COLO668 (cell line): Measurements from ENCODE around the gene CSNK1A1.
"Not testable (repeated sequence)": the region's sequence is repeated elsewhere in the genome, so short reads cannot be mapped to it uniquely, and the experiment has no call there.

Experiments used
- DNase-seq: peaks from one replicate; lab custom pipeline; 2025; ENCODE audit not compliant: unreplicated experiment; lab: John Stamatoyannopoulos, UW

CSNK1A1 gene

DNA sequence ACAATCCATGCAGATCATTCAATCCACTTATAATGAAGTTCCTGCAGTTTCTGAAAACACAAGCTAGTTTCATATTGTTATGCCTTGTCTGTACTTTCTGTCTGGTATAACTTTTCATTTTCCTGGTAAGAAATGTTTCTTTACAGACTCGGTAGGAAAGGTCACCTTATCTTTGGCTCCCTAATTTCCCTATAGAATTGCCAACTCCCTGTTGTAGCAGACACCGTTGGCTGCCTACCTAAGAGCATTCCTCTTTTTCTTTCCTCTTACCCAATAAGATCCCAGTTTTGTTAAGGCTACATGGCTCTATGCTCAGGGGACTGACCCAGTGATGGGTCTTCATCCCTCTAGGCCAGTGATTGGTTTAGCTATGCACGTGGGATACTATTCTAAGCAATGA, 23.9 kb upstream of the CSNK1A1 start:
- no peak for DNase-seq

DNA sequence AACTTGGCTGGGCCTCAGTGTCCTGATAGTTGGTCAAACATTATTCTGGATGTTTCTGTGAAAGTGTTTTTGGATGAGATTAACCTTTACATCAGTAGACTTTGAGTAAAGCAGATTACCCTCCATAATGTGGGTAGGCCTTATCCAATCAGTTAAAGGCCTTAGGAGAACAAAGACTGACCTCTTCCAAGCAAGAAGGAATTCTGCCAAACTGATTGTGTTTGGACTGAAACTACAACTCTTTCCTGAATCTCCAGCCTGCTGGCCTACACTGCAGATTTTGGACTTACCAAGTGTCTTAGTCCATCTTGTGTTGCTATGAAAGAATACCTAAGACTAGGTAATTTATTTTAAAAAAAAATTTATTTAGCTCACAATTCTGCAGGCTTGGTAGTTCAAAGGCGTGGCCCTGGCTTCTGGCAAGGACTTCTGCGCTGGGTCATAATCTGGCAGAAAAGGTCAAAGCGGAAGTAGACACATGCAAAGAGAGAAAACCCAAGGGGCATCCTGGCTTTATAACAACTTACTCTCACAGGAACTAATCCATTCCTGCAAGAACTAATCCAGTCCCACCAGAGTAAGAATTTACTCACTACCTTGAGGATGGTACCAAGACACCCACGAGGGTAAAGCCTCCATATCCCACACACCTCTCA, 21.5 kb upstream of the CSNK1A1 start:
- no peak for DNase-seq

DNA sequence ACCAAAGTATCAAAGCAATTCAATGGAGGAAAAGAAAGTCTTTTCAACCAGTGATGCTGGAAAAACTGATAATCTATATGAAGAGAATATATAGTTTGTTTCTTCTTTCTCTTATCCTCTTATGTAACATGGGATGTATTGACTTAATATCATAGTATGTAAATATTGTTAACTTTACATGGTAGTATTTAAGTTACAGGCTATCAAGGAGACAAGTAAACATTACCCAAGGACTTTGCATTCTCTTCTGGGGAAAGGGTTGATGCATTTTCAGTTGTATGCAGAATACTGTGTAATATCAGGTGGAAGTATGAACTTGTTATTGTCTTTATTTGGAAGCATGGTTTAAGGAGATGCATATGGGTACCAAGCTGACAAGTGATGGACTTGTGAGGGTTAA, 20.9 kb upstream of the CSNK1A1 start:
- DNase-seq = no peak

DNA sequence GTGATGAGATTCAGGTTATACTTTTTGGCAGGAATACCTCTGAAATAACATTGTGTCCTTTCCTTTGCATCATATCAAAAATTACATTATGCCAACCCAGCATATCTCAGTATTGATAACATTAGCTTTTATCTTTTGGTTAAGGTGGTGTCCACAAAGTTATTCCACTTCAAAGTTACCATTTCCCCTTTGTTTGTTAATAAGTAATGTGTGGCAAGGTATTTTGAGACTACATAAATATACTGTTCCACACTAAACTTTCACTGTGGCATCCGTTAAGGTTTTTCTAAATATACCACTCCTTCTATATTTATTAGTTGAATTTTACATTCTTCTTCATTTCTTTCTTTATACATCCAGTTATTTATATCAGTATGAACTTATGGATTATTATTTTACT, 16.0 kb upstream of the CSNK1A1 start:
- no peak for DNase-seq

DNA sequence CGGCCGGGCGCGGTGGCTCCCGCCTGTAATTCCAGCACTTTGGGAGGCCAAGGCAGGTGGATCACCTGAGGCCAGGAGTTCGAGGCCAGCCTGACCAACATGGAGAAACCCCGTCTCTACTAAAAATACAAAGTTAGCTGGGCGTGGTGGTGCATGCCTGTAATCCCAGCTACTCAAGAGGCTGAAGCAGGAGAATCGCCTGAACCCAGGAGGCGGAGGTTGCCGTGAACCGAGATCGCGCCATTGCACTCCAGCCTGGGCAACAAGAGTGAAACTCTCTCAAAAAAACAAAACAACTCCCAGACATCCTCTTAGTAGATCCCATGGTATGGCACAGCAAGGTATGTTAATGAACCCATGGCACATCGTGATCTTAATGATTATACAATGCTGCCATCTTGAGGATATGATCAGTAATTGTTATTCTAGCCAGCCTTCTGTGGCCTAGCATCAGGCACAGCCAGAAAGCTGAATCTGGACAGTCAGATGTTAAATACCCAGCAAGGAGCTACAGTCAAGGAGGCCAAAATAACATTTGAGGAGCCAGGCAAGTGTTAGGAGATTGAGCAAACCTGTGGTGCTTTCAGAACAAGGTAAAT, 13.4 kb upstream of the CSNK1A1 start:
- DNase-seq = peak; percentile 5

DNA sequence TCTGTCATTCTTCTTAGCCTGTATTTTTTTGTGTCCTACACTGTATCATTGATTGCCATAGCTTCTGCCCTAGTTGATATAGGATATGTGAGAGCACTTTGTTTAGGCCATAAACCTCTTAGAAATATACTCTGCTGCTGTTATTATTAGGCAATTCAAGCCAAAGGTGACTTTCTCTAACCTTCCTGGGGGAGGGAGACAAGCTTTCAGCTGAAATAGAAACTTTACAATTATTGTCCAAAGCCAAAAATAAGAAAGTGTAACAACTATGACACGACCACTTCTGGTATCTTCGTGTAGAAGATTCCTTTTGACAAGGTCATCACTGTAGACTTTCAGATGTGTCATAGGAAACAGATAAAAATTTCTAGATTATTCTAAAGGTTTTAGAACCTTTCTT, 12.2 kb upstream of the CSNK1A1 start:
- DNase-seq = no peak

DNA sequence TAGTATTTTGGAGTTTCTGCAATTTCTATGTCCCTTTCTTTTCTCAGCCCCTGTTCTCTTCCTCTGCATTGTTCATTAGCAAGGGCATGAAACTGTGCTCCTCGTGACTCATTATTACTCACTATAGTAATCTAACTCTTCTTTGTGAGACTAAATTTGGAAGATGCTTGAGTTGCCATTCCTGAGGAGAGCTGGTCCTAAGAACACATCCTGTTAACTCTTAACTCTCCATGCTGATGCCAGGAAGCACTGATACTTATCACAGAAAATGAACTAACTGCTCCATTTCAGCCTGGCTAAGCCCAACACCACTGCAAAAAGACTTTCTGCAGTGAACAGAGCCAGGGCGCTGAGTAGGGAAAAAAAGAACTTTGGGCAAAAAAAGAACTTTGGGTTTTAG, 10.6 kb upstream of the CSNK1A1 start:
- no peak for DNase-seq

DNA sequence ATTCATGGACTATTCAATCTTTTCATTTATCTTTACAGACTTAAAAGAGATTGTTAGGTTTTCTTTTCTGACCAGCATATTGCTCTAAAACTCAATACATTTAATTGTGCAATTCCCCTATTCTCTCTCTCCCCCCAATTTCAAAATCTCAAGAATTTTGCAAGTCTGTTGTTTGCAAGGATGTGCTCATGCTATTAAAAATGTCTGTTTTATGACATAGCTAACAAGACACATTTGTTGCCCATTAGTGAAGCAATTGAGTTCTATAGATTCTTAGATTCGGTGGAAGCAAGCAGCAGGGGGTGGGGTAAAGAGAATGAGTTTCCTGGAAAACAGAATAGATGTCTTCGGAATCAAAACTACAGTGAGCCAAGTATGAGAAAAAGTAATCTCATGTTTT, 8.5 kb upstream of the CSNK1A1 start:
- DNase-seq = no peak

DNA sequence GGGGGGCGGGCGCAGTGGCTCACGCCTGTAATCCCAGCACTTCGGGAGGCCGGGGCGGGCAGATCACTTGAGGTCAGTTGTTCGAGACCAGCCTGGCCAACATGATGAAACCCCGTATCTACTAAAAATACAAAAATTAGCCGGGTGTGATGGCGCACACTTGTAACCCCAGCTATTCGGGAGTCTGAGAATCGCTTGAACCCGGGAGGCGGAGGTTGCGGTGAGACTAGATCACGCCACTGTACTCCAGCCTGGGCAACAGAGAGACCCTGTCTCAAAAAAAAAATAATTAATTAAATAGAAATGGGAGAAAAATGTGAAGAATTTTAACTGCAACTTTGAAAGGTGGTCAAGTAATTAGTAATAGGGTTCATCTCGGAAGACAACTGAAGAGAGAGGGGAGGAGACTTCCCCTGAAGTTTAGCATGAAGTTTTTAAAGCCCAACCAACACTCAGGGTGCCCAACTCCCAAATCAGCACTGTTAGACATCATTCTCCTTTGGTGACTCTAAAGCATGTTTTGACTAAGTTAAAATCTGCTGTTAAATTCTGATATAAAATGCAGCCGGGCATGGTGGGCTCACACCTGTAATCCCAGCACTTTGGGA, 1.4 kb upstream of the CSNK1A1 start:
- no peak for DNase-seq

DNA sequence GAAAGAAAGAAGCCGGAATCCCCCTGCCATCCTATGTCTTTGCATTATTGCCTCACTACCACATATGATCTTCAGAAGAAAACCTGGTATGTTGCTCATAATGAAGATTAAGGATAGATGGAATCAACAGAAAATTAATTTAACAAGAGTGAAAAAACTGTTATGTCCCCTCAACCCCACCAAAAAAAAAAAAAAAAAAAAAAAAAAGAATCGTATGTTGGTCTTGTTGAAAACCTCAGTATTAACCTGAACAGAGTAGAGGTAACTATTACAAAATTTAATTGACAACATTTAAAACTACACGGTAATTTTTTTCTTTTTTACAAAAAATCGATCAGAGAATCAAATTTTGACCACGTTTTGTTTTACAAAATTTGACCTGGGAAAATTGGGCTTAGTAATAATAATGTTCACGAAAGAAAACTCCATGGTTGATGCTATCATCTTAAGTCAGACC, 827 bp upstream of the CSNK1A1 start:
- no peak for DNase-seq

DNA sequence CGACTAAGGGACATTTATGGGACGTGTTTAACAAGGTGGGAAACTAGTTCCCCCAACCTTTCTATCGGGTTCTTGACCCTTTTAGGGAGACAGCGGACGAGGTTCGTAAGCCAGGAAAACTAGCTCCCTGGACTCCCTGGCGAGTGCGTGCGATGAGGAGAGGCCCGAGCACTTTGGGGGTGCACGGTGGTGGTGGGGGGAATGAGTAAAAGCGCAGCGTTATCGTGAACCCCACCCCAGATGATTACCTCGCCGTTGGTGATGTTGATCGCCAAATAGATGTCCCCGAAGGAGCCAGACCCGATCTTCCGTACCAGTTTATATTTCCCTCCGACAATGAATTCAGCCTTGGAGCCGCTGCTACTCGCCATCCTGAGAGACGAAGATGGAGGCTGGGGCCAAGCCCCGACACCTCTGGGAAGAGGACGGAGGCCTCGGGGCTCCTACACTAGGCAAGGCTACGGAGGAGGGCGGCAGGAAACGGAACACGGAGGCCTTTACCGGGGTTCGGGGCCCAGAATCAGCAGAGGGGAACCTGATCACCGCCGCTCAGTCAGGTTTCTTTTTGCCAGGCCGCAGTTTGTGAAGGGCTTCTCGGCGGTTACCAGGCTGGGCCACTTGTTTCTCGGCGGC, 529 bp downstream of the CSNK1A1 start:
- DNase-seq = peak; percentile 37

DNA sequence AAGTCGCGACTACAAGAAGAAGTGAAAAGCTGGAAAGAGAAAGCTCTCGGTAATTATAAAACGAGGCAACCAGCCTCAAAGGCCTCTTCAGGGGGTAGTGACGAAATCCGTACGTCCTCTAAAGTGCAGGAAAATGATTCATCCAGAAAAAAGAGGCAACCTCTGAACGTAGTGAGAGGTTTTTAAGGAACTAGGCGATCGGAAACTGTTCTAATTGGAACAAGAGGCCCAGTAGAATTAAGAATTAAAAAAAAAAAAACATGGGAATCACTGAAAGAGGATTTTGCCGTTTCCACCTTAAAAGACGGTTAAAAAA, 1.0 kb downstream of the CSNK1A1 start:
- no peak for DNase-seq

DNA sequence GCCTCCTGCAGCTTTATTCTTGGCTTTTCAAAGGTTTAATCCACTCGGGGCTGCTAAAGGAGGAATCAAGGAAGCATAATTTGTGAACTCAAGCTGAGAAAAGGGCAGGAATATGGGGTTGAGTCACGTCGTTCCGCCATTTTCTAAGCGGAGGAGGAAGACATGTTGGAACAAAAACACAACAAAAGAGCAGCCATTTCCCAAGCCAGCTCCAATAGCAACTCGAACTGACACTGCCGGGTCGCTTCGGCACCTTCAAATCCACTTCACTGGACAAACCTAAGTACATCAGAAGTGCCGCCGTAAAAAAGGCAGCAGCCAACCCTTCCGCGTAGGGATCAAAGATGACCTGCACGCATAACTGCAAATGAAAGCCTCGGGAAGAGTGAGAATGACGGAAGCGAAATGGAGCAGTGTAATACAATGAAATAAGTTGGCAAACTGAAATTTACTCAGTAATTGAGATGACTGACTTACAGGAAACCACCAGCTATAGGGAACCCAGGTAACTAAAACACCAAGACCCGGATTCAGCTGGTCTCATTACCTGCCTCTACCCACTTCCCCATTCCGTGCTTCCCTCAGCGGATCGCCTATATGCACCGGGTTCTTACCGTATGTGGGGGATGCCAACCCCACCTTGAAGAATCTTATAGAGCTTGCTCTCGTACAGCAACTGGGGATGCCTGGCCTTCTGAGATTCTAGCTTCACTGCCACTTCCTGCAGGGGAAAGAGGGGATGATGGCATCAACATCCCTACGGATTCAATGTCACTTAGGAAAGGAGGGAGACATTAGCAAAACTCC, 1.6 kb downstream of the CSNK1A1 start:
- peak; percentile 24 for DNase-seq

DNA sequence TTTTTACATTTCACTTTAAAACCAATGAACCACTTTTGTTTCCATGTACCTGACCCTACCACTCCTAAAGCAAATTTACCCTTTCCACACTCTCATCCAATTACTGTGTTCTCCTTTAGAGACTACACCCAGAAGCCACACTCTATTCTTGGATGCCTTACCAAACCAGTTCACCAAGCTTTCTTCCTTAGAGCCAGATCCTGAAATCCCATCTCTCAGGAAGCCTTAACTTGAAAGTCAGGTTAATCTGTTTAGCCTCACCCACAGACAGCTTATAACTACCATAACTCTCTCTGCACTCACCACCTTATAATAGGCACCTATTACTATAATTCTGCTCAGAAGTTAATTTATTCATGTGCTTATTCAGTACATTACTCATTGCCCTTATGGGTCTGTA, 4.3 kb downstream of the CSNK1A1 start:
- no peak for DNase-seq

DNA sequence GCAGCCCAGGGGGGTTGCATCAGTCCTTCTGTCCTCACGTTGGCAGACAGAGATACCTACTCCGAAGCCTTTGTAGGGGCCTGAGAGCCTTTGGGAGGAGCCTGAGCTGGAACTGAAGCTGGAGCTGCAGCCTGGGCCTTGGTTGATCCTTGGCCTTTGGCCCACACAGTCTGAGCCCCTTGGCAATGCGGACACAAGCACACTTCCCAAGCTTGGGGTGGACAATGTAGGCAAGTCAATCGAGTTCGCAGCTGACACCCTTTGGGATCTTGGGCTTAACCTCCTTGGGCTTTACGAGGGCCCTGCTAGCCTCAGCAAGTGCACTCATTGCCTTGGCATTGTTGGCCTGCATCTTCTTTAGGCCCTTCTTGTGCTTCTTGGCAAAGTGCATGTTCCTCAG, 5.9 kb downstream of the CSNK1A1 start:
- DNase-seq = no peak

DNA sequence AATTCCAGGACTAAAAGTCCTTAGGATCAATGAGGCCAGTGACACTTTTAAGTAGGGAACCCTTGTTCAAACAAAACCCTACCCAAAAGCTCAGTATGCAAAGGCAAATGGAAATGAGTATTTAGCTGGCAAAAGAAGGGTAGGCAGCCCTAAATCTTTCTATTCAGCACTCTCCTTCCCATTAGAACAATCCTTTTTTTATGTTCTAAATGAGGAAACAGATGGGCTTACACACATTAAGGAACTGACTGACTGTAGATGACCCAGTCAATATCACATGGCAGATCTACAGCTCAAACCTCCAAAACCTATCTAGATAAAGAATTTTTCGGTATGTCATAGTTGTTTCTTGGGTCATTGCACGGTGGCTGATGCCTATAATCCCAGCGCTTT, 7.2 kb downstream of the CSNK1A1 start:
- no peak for DNase-seq

DNA sequence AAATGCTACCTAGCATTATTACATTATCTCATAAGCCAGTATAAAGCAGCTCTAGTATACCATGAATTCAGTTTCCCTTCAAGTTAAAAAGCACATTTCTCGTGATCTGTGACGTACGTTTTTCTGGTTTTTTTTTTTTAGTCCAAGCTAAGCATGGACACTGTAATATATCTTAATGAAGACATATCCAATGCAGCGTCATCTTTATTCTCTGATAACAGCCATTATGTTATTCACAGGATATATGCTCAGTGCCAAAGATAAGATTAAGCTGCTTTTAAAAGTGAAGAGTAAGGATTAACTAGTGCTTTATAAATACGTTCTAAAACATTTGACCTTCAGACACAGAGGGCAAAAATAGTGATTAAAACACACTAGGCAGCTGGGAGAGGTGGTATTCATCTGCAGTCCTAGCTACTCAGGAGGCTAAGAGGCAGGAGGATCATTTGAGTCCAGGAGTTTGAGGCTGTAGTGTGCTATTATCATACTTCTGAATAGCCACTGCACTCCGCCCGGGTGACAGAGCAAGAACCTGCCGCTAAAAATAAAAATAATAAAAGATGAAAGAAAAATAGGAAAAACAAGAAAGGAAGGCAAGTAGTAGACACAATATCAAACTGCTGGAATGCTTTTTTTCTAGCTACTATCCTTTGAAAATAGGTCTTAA, 7.7 kb downstream of the CSNK1A1 start:
- DNase-seq = no peak

DNA sequence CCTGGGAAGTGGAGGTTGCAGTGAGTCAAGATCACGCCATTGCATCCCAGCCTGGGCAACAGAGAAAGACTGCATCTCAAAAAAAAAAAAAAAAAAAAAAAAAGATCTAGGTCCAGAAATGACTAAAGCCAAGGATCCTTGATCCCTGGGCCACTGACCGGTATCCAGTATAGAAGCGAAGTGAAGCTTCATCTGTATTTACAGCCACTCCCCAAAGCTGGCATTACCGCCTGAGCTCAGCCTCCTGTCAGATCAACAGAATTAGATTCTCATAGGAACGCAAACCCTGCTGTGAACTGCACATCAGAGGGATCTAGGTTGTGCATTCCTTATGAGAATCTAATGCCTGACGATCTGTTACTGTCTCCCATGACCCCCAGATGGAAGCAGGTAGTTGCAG, 9.3 kb downstream of the CSNK1A1 start:
- no peak for DNase-seq

DNA sequence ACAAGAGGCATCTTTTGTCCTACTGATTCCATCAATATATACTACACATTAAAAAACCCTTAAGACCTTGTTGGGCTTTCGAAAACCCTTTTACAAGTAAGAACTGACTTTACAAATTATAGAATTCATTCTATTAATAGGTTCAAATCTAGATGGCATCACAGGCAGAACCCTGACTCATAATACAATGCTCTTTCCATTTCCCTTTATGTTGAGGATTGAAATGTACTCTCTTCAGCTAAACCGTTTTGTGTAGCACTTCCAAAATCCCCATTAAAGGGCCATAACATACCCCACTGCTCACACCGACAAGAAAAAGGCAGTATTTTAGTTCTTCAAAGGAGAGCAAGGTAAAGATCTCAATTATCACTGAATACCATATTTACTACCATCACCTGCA, 11.2 kb downstream of the CSNK1A1 start:
- DNase-seq = no peak

DNA sequence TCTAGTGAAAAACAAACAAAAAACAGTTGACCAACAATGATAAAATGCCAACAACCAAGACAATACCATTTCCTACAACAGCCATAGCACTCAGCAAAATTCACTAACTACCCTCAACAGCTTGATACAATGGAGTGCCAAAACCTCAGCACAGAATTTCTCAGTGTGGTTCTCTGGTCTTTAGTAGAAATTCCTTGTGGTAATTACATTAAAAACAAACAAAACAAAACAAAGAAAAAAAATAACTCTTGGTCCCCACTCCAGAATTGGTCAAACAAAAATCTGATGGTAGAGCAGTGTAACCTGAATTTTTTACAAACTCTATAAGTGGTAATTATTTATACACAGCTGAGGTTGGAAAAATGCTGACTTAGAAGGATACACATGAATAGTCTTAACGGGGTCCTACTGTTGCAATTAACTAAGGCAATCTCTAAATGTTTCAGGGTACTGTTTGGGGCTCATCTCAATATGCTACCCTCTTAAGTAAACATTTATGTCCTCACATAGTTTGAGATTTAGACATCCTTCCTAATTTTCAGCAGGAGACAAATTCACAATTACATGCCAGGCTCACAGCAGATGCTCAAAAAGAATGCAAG, 13.8 kb downstream of the CSNK1A1 start:
- DNase-seq = no peak

DNA sequence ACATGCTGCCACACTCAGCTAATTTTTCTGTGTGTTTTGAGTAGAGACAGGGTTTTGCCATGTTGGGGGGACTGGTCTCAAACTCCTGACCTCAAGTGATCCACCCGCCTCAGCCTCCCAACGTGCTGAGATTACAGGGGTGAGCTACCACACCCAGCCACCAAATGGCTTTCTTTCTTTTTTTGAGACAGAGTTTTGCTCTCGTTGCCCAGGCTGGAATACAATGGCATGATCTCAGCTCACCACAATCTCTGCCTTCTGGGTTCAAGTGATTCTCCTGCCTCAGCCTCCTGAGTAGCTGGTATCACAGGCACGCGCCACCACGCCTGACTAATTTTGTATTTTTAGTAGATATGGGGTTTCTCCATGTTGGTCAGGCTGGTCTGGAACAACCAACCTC, 15.5 kb downstream of the CSNK1A1 start:
- not testable (repeated sequence) for DNase-seq
